Keratinocyte (primary cell): ENCODE data around the gene POLD3. TPM values are rescaled to one million over a fixed set of nuclear protein-coding genes. Genes with fewer than 3 reads are reported as not detected.

Experiments
- DNase-seq: peaks from one replicate; pipeline ENCODE4 v3.0.0-alpha.2; 2011; ENCODE audit warnings: low read depth, missing footprints, low spot score
- FAIRE-seq: peaks from 2 replicates; lab custom pipeline; 2011; peaks lifted over from hg19 to GRCh38; lab: Jason Lieb, UNC
- H2AFZ ChIP-seq: 2 replicates; pipeline ENCODE4 v1.6.0; 2012; ENCODE audit warnings: low read length, control low read depth, inconsistent platforms; ENCODE audit not compliant: control insufficient read depth
- H3K27ac ChIP-seq: 2 replicates; pipeline ENCODE4 v1.5.1; 2011; ENCODE audit warnings: low read length; ENCODE audit not compliant: control insufficient read depth, insufficient read depth
- H3K27me3 ChIP-seq: 3 replicates; pipeline ENCODE4 v1.6.0; 2011; ENCODE audit warnings: low read length; ENCODE audit not compliant: control insufficient read depth, insufficient read depth; ENCODE audit errors: extremely low read depth
- H3K36me3 ChIP-seq, 2 experiments: 2 replicates in 1 of 2; 3 replicates in 1 of 2; pipeline ENCODE4 v1.5.1; 2011; ENCODE audit warnings: low read length in 2 of 2, mild to moderate bottlenecking in 1 of 2; ENCODE audit not compliant: control insufficient read depth in 2 of 2, insufficient read depth in 2 of 2; ENCODE audit errors: extremely low read depth in 1 of 2
- H3K4me1 ChIP-seq: 3 replicates; pipeline ENCODE4 v1.5.1; 2011; ENCODE audit warnings: low read length; ENCODE audit not compliant: control insufficient read depth, insufficient read depth; ENCODE audit errors: extremely low read depth
- H3K4me2 ChIP-seq: 3 replicates; pipeline ENCODE4 v1.6.0; 2011; ENCODE audit warnings: low read depth, low read length; ENCODE audit not compliant: control insufficient read depth, insufficient read depth; ENCODE audit errors: extremely low read depth
- H3K4me3 ChIP-seq, 3 experiments: fragments of 200-600 bp in 1 of 3; sonication (generic) in 1 of 3; 2 replicates in 2 of 3; 3 replicates in 1 of 3; pipeline ENCODE4 v1.5.1; 2011 to 2016; ENCODE audit warnings: low read length in 3 of 3, mild to moderate bottlenecking in 3 of 3, control low read depth in 2 of 3, inconsistent platforms in 1 of 3, low read depth in 1 of 3, mixed read lengths in 1 of 3, mixed run types in 1 of 3, moderate library complexity in 1 of 3; ENCODE audit not compliant: control insufficient read depth in 2 of 3, insufficient read depth in 2 of 3; ENCODE audit errors: extremely low read depth in 1 of 3
- H3K79me2 ChIP-seq: 2 replicates; pipeline ENCODE4 v1.6.0; 2012; ENCODE audit warnings: low read length; ENCODE audit not compliant: control insufficient read depth, insufficient read depth
- H3K9ac ChIP-seq: 3 replicates; pipeline ENCODE4 v1.6.0; 2011; ENCODE audit warnings: low read length; ENCODE audit not compliant: control insufficient read depth, insufficient read depth; ENCODE audit errors: extremely low read depth
- H3K9me1 ChIP-seq: 3 replicates; pipeline ENCODE4 v1.6.0; 2011; ENCODE audit warnings: low read length; ENCODE audit not compliant: control insufficient read depth, insufficient read depth; ENCODE audit errors: extremely low read depth
- H3K9me3 ChIP-seq: 2 replicates; pipeline ENCODE4 v1.5.1; 2012; ENCODE audit warnings: low read depth, low read length; ENCODE audit not compliant: control insufficient read depth
- H4K20me1 ChIP-seq: 3 replicates; pipeline ENCODE4 v1.6.0; 2011; ENCODE audit warnings: low read length; ENCODE audit not compliant: control insufficient read depth, insufficient read depth; ENCODE audit errors: extremely low read depth
- CTCF ChIP-seq, 3 experiments: IDR thresholded peaks in 1 of 3; conservative IDR thresholded peaks in 1 of 3; optimal IDR thresholded peaks in 1 of 3; 2 replicates in 2 of 3; 3 replicates in 1 of 3; pipeline versions ENCODE3 to v1.5.1; 2011; ENCODE audit warnings: low read length in 3 of 3, mild to moderate bottlenecking in 3 of 3, moderate library complexity in 2 of 3, control low read depth in 1 of 3, inconsistent platforms in 1 of 3; ENCODE audit not compliant: insufficient read depth in 2 of 3; ENCODE audit errors: extremely low read depth in 1 of 3
- EZH2 ChIP-seq: IDR thresholded peaks from one replicate; pipeline ENCODE4 v1.6.1; 2012; ENCODE audit warnings: inconsistent platforms, mild to moderate bottlenecking, low read length, moderate library complexity
- dilution Hi-C: fragments of 300-500 bp; cut with MboI; formaldehyde crosslinking; loops from one replicate; pipeline ENCODE4 v1.7.0; 2020; ENCODE audit warnings: low sequenced_read_pairs; ENCODE audit not compliant: extremely low pct_ligation_motif_present
- polyA plus RNA-seq, 5 experiments: library from polyadenylated mRNA; depleted of rRNA in 3 of 5; stranded (reverse) in 3 of 5; stranded (forward) in 1 of 5; unstranded in 1 of 5; fragments of >200 nt; gene quantifications; 1 replicate in 1 of 5; 2 replicates in 3 of 5; 3 replicates in 1 of 5; pipeline versions ENCODE4 v1.2.1 to v1.2.3, GENCODE V29; 2011 to 2012; ENCODE audit warnings: missing spikeins in 2 of 5, low read depth in 1 of 5, low replicate concordance in 1 of 5

POLD3 gene
- polyA plus RNA-seq, 1 donor (not counting 4 experiments of a cell fraction or from before 2014, with no cell fraction given): 16.7 TPM

- no peak overlapping the region for H3K4me2 ChIP-seq
- H4K20me1 ChIP-seq: no peaks in the 10 kb centered on the region
- H3K9me1 ChIP-seq: no peaks in the 10 kb centered on the region
- DNase-seq (peak; percentile 46), FAIRE-seq (peak; percentile 88)
- dilution Hi-C loops: no loop called here
- peaks cover 50% of the 10 kb centered on the region for H3K4me1 ChIP-seq
- peak overlapping the region; percentile 68 for H3K27ac ChIP-seq
- peaks cover 2 to 13% of the 10 kb centered on the region in 2 experiments for H3K36me3 ChIP-seq
- TF ChIP-seq EZH2: no peak
- no peak for TF ChIP-seq CTCF (optimal IDR thresholded peaks at IDR 0.05 in 1 of 3, IDR thresholded peaks at IDR 0.05 in 1 of 3, conservative IDR thresholded peaks at IDR 0.05 in 1 of 3; ENCODE audit: extremely low read depth in 1 of 3, insufficient read depth in 2 of 3, low read length in 3 of 3)
- no peaks in the 10 kb centered on the region for H3K9me3 ChIP-seq
- H3K9ac ChIP-seq: no peak overlapping the region
- H3K27me3 ChIP-seq: no peaks in the 10 kb centered on the region
- H3K4me3 ChIP-seq: no peak overlapping the region
- peak overlapping the region; percentile 71 for H2AFZ ChIP-seq
- no peaks in the 10 kb centered on the region for H3K79me2 ChIP-seq
These were observed 44.3 kb downstream of the POLD3 start for GRCh38 chr11:74636630-74637184.

GRCh38 chr11:74637700-74638099 is 45.3 kb downstream of the POLD3 start:
- Histone ChIP-seq H3K9ac (no peak overlapping the region), H4K20me1 (no peaks in the 10 kb centered on the region), H2AFZ (no peak overlapping the region), H3K9me1 (no peaks in the 10 kb centered on the region), H3K4me2 (no peak overlapping the region), H3K36me3 (peaks cover 2 to 15% of the 10 kb centered on the region in 2 experiments), H3K27me3 (no peaks in the 10 kb centered on the region), H3K4me3 (no peak overlapping the region), H3K27ac (no peak overlapping the region), H3K79me2 (no peaks in the 10 kb centered on the region), H3K4me1 (peaks cover 41% of the 10 kb centered on the region), H3K9me3 (no peaks in the 10 kb centered on the region)
- TF ChIP-seq CTCF (optimal IDR thresholded peaks at IDR 0.05 in 1 of 3, IDR thresholded peaks at IDR 0.05 in 1 of 3, conservative IDR thresholded peaks at IDR 0.05 in 1 of 3; ENCODE audit: extremely low read depth in 1 of 3, insufficient read depth in 2 of 3, low read length in 3 of 3): no peak
- no peak for TF ChIP-seq EZH2
- dilution Hi-C loops: no loop called here
- FAIRE-seq (no peak), DNase-seq (no peak)
